Activated naive CD4-positive, alpha-beta T cell treated with Interleukin-2 at 50 U/mL for 16 hours (primary cell): ENCODE measurements around the gene SANBR.
"Not testable (repeated sequence)": the region's sequence is repeated elsewhere in the genome, so short reads cannot be mapped to it uniquely, and the experiment has no call there.

Experiments used
- DNase-seq: peaks from one replicate; pipeline ENCODE4 v3.0.0-alpha.2; 2020

Gene SANBR

GRCh38 chr2:61065714-61066709, at the start of gene SANBR:
SANBR (plus strand) TSS chr2:61065871; CDS start chr2:61070351, 4,480 bp downstream.
- DNase-seq: peak; percentile 85

- DNase-seq: no peak
Measured at GRCh38 chr2:61015976-61016375, 49.7 kb upstream of the SANBR start.

GRCh38 chr2:61016392-61017002, 49.2 kb upstream of the SANBR start:
- DNase-seq: peak; percentile 48

- DNase-seq: peak; percentile 72
Measured at GRCh38 chr2:61017003-61017555, 48.6 kb upstream of the SANBR start.

GRCh38 chr2:61017556-61018317, 47.9 kb upstream of the SANBR start, which contains the start of the genes PEX13 and PUS10:
PEX13 (plus strand) TSS chr2:61017720; CDS start chr2:61017760, 40 bp downstream.
PUS10 (minus strand) TSS chr2:61018255; CDS start chr2:61011890, 6,365 bp downstream.
- DNase-seq: peak; percentile 74

GRCh38 chr2:61018318-61018755, 47.3 kb upstream of the SANBR start:
- no peak for DNase-seq

GRCh38 chr2:61018798-61019197, 46.9 kb upstream of the SANBR start:
- no peak for DNase-seq

- DNase-seq: no peak
Measured at GRCh38 chr2:61021228-61021660, 44.4 kb upstream of the SANBR start.

- no peak for DNase-seq
Measured at GRCh38 chr2:61023670-61024069, 42.0 kb upstream of the SANBR start.

- no peak for DNase-seq
Measured at GRCh38 chr2:61029533-61029932, 36.1 kb upstream of the SANBR start.

GRCh38 chr2:61034592-61034991, 31.1 kb upstream of the SANBR start:
- not testable (repeated sequence) for DNase-seq

GRCh38 chr2:61036643-61037042, 29.0 kb upstream of the SANBR start:
- not testable (repeated sequence) for DNase-seq

- no peak for DNase-seq
Measured at GRCh38 chr2:61042807-61043206, 22.9 kb upstream of the SANBR start.

GRCh38 chr2:61044636-61045035, 21.0 kb upstream of the SANBR start:
- DNase-seq: no peak

- DNase-seq: no peak
Measured at GRCh38 chr2:61045226-61045625, 20.4 kb upstream of the SANBR start.

GRCh38 chr2:61045999-61046398, 19.7 kb upstream of the SANBR start:
- DNase-seq: no peak

- DNase-seq: no peak
Measured at GRCh38 chr2:61055557-61055956, 10.1 kb upstream of the SANBR start.

GRCh38 chr2:61057562-61057961, 8.1 kb upstream of the SANBR start:
- no peak for DNase-seq

- DNase-seq: no peak
Measured at GRCh38 chr2:61059382-61059781, 6.3 kb upstream of the SANBR start.

- DNase-seq: no peak
Measured at GRCh38 chr2:61074100-61074499, 8.4 kb downstream of the SANBR start.

- no peak for DNase-seq
Measured at GRCh38 chr2:61085883-61086282, 20.2 kb downstream of the SANBR start.

- no peak for DNase-seq
Measured at GRCh38 chr2:61089797-61090196, 24.1 kb downstream of the SANBR start.
